ENCODE data around the gene OLIG1. TPM values are rescaled to one million over a fixed set of nuclear protein-coding genes. Genes with fewer than 3 reads are reported as not detected.

Gene OLIG1
- total RNA-seq, 4 donors from 2014 or later: not detected

DNA sequence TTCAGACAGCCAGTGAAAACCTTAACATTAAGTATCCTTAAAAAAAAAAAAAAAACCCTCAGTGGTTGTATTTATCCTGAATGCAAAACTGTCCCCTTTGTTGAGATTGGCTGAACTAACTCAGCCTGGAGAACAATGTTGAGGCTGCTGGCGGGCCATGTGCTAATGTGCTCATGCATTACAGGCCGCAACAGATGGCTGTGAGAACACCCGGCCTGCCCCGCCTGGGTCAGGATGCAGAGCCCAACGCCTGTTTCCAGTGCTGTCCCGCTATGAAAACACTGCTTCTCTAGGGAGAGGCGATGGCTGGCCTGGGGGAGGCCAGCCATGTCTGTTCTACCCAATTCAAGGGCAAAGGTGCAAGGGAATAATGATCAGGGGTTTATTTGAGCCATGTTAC is 30.4 kb upstream of the OLIG1 start:
- H3K27me3 ChIP-seq: peaks cover 0 to 82% (median under 1%) of the 10 kb centered on the region in 4 donors
- no peak overlapping the region for H3K4me3 ChIP-seq
- TF ChIP-seq POLR2AphosphoS5 (IDR thresholded peaks at IDR 0.05) (no peak), CTCF (IDR thresholded peaks at IDR 0.05) (no peak), POLR2A (IDR thresholded peaks at IDR 0.05; ENCODE audit: low read depth) (no peak), EP300 (IDR thresholded peaks at IDR 0.05) (no peak)
- no peak overlapping the region for H3K27ac ChIP-seq (replicated peaks in 1 of 4)
- WGBS: 69% methylated on average over 7 of the region's 7 CpGs
- no peak for DNase-seq (ENCODE audit: extremely low spot score)
- no peaks in the 10 kb centered on the region for H3K9me3 ChIP-seq
- intact Hi-C loops (cut with DNase I): no loop called here
- H3K4me1 ChIP-seq: peaks cover 0 to 4% (median 0%) of the 10 kb centered on the region in 4 donors
- no peaks in the 10 kb centered on the region for H3K36me3 ChIP-seq

DNA sequence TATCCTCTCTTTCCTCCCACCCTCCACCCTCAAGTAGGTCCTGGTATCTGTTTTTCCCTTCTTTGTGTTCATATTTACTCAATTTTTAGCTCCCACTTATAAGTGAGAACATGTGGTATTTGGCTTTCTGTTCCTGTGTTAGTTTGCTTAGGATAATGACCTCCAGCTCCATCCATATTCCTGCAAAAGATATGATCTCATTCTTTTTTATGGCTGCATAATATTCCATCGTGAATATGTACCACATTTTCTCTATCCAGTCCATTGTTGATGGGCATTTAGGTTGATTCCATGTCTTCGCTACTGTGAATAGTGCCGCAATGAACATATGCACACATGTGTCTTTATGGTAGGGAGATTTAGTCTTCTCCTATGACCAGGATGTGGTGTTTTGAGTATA is 29.7 kb upstream of the OLIG1 start:
- peaks cover 0 to 82% (median 0%) of the 10 kb centered on the region in 4 donors for H3K27me3 ChIP-seq
- H3K4me1 ChIP-seq: peaks cover 0 to 4% (median 0%) of the 10 kb centered on the region in 4 donors
- intact Hi-C loops (cut with DNase I): no loop called here
- no peak overlapping the region for H3K4me3 ChIP-seq
- H3K27ac ChIP-seq (replicated peaks in 1 of 4): no peak overlapping the region
- no peaks in the 10 kb centered on the region for H3K9me3 ChIP-seq
- no peak for DNase-seq (ENCODE audit: extremely low spot score)
- no peak for TF ChIP-seq POLR2AphosphoS5 (IDR thresholded peaks at IDR 0.05)
- TF ChIP-seq CTCF (IDR thresholded peaks at IDR 0.05): no peak
- TF ChIP-seq EP300 (IDR thresholded peaks at IDR 0.05): no peak
- TF ChIP-seq POLR2A (IDR thresholded peaks at IDR 0.05; ENCODE audit: low read depth): no peak
- no peaks in the 10 kb centered on the region for H3K36me3 ChIP-seq
- 90% methylated on average over 3 of the region's 3 CpGs for WGBS

DNA sequence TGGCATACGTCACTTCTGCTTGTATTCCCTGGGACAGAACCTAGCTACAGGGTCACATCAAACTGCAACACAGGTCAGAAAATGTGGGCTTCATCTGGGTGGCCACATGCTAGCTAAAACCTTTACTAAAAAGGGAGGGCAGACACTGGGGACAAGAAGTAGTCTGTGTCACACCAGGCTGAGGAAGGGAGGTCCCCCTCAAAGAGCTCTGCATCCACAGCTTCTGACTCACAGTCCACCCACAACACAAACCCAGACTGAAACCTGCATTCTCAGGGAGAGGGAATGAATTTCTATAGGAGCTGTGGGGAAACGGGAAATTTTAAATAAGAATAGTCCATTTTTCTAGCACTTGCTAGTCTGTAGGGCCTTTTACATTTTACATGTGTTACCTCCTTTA is 28.0 kb upstream of the OLIG1 start:
- Histone ChIP-seq H3K9me3 (no peaks in the 10 kb centered on the region), H3K27ac (replicated peaks in 1 of 4) (no peak overlapping the region), H3K36me3 (no peaks in the 10 kb centered on the region), H3K4me1 (no peaks in the 10 kb centered on the region), H3K4me3 (no peak overlapping the region), H3K27me3 (peaks cover 0 to 81% (median 0%) of the 10 kb centered on the region in 4 donors)
- TF ChIP-seq EP300 (IDR thresholded peaks at IDR 0.05): no peak
- TF ChIP-seq CTCF (IDR thresholded peaks at IDR 0.05): no peak
- no peak for TF ChIP-seq POLR2AphosphoS5 (IDR thresholded peaks at IDR 0.05)
- 45% methylated on average over 2 of the region's 2 CpGs for WGBS
- intact Hi-C loops (cut with DNase I): no loop called here
- no peak for DNase-seq (ENCODE audit: extremely low spot score)

- Histone ChIP-seq H3K27me3 (peaks cover 0 to 83% (median 0%) of the 10 kb centered on the region in 4 donors), H3K27ac (replicated peaks in 1 of 4) (no peak overlapping the region), H3K36me3 (no peaks in the 10 kb centered on the region), H3K4me3 (no peak overlapping the region), H3K9me3 (no peaks in the 10 kb centered on the region), H3K4me1 (no peaks in the 10 kb centered on the region)
- WGBS: 27% methylated on average over 4 of the region's 4 CpGs
- TF ChIP-seq EP300 (IDR thresholded peaks at IDR 0.05): no peak
- TF ChIP-seq POLR2AphosphoS5 (IDR thresholded peaks at IDR 0.05): no peak
- TF ChIP-seq POLR2A (IDR thresholded peaks at IDR 0.05; ENCODE audit: low read depth): no peak
- TF ChIP-seq CTCF (IDR thresholded peaks at IDR 0.05): no peak
- no peak for DNase-seq (ENCODE audit: extremely low spot score)
- intact Hi-C loops (cut with DNase I): no loop called here
Measured at GRCh38 chr21:33042812-33043211, 27.1 kb upstream of the OLIG1 start.

DNA sequence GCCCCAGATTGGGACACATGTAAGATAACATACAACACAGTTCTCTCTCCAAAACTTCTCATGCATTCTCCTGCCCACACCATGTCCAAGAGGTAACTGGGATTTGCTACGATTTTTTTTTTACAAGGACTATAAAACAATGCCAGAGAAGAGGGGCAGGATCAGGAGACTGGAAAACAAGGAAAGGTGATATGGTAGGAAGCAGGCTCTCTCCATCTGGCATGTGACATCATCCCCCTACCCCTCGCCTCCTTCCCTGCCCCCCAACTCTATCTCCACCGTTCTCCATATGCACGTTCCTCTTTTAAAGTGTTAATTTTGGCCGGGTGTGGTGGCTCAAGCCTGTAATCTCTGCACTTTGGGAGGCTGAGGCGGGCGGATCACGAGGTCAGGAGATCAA is 23.5 kb upstream of the OLIG1 start:
- Histone ChIP-seq H3K27me3 (peaks cover 0 to 84% (median 0%) of the 10 kb centered on the region in 4 donors), H3K9me3 (no peaks in the 10 kb centered on the region), H3K36me3 (no peaks in the 10 kb centered on the region), H3K4me3 (no peak overlapping the region), H3K27ac (replicated peaks in 1 of 4) (no peak overlapping the region), H3K4me1 (no peaks in the 10 kb centered on the region)
- DNase-seq (ENCODE audit: extremely low spot score): no peak
- TF ChIP-seq POLR2AphosphoS5 (IDR thresholded peaks at IDR 0.05): no peak
- no peak for TF ChIP-seq POLR2A (IDR thresholded peaks at IDR 0.05; ENCODE audit: low read depth)
- no peak for TF ChIP-seq EP300 (IDR thresholded peaks at IDR 0.05)
- no peak for TF ChIP-seq CTCF (IDR thresholded peaks at IDR 0.05)
- intact Hi-C loops (cut with DNase I): no loop called here
- 68% methylated on average over 8 of the region's 8 CpGs for WGBS
